HG02970 (cell line): Measurements from ENCODE around the gene APOL1.
A peak's percentile ranks its signal among the peaks of the same experiment; 100 is the strongest.
"Not testable (repeated sequence)": the region's sequence is repeated elsewhere in the genome, so short reads cannot be mapped to it uniquely, and the experiment has no call there.

ENCODE experiments used
- ATAC-seq: cut with Tn5 transposase; IDR thresholded peaks from one replicate; pipeline ENCODE4 v1.9.1; 2021; ENCODE audit warnings: mild to moderate bottlenecking, moderate library complexity, moderate number of reproducible peaks; ENCODE audit not compliant: unreplicated experiment, low FRiP score

APOL1 gene

DNA sequence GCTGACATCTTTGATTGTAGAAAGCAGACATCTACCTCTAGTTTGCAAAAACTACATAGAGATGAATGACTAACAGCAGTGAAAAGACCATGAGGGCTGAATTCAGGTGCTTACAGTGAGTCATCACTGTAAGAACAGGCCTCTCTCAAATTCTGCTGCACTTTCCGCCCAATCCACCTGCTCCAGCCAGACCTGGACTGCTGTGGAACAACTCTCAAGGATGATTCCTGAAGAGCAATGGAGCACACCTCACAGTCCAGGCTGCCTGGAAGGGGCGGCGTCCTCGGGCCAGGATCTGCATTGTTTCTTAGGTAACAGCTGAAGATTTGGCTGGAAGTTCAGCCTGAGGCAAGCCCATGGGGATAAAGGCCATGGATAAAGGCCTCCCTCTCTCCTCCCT is 28.7 kb upstream of the APOL1 start:
- ATAC-seq, result no peak

DNA sequence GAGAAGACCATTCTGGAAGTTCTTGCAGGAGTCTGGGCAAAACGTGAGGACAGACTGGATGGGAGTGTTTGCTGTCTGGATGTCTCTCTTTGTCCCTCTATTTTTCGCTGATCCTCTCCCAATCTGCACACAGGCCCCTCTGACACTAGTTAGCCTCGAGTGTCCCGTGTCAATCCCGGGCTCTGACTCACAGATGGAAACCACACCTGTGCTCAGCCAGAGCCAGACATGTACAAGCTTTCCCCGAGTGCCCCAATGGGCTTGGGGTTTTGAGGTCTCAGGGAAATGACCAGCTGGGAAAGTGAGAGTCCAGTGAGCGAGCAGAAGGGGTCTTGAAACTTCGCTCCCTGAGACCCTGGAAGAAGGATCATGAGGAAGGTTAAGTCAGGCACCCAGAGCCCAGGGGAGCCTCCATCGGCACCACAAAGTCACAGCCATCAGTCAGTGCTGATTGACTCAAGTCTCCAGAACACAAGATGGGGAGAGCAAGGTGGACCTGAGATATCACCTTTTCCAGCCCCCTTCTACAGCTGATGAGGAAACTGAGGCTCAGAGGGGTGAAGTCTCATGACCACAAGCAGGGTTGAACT is 27.5 kb upstream of the APOL1 start:
- no peak for ATAC-seq

DNA sequence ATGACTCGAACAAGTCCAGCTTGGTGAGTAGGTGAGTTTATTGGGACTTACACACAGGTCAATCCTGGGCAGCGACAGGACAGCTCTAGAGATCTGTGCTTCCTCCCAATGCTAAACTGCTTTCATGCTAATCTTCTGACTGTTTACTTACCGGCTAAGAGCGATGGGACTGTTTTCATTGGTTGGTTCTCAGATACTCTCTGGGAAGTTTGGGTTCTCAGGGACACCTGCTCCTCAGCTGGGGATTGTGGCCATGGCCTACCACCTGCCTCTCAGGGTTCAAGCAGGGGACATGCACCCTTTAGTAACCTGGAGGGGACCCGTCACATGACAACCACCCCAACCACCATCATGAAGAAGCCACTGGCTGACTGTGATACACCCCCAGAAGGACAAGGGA is 26.7 kb upstream of the APOL1 start:
- no peak for ATAC-seq

DNA sequence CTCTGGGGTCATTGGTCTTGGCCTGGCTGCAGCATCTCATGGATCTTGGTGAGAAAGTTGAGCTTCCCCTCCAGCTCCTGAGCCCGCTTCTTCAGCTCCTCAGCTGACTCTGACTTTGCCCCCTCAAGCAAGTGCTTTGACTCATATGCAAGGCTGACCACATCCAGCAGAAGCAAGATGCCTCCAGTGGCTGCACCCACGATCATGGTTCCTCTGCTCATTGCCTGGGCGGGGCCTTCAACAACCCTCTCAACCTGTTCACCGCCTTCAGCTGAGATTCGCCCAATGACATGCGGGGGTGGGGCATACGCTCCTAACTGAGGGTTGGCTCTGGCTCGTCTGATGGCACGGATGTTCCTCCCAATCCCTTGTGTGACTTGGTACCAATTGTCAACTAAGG is 25.5 kb upstream of the APOL1 start:
- ATAC-seq, result no peak

DNA sequence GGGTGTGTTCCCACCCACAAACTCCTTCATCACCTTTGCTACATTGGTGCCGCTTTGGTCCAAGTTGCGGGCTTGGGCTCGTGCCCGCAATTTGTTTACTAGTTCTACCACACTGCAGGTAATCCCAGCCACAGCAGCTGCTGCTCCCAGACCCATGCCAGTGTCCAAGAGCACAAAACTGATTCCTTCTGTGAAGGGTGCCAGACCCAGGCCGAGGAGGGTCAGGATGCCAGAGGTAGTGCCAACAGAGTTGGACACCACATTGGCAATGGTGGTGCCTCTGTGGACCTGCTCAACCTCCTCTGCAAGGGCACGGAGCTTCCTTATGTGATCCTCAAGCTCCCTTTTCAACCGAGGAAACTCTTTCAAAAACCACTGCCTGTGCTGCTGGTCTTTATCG is 25.1 kb upstream of the APOL1 start:
- no peak for ATAC-seq

DNA sequence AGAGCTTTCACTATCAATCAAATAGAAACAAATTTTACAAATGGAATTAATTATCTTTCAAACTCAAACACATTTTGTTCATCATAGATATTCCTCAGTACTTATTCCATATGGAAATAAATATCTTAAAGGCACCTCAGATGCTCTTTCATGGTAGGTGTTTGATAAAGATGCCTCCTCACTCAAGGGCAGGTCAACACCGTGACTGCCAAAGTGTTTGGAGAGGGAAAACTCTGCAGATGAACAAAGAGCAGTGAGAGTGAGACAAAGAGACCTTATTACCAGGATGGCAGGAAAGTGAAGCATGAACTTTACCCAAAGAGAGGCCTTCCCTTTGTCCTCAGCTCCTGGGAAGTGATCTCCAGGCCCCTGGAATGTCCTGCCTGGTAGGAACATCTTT is 24.6 kb upstream of the APOL1 start:
- not testable (repeated sequence) for ATAC-seq

DNA sequence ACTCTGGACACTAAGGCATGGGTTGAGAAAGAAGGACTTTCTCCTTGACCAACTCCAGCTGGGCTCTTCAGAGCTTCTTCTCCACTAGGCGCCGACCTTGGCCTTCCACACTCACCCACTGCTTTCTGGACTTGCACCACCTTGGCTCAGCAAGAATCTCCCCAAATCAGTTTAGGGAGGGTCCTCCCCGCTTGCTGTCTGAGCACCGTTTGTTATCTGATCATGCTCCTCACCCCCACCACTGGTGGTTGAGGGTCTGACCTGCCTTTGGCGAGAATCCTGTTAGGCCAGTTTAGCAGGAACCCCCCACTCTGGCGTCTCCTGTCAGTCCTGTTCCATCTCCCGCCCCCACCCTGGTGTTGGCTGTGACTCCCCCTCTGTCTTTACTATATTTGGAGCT is 24.0 kb upstream of the APOL1 start:
- no peak for ATAC-seq

DNA sequence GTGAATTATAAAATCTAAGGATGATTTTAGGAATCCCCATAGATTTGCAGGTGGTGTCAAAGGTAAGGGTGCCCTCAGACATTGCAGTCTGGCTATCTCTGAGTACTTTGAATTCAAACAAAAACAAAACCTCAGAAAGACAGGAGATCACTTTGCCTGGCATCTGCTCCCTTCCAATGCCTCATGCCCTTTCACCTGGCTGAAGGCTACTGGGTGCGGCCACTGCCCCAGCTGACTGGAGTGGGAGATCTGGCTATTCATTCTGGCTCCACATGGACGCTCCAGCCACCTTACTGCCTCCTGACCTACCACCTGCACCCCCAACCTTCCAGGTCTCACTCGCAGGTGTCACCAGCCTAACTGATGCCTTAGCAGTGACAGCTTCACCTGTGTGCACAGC is 23.3 kb upstream of the APOL1 start:
- not testable (repeated sequence) for ATAC-seq

DNA sequence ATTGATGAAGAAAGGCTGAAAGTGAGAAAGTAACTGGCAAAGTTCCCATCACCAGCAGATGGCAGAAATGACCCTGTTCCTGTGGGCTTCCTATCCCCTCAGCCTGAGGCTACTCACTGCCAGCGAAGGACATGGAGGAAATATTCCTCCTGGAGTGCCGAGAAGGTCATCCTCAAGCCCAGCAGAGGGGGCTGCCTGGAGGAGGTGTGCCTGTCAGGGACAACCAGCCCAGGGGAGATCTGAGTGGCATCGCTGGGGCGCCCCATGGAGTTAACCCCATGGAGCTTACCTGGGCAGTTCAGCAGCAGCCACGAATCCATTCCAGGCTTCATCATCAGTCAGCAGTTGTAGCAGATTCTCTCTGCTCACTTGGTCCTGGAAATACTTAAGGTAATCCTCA is 21.9 kb upstream of the APOL1 start:
- not testable (repeated sequence) for ATAC-seq

DNA sequence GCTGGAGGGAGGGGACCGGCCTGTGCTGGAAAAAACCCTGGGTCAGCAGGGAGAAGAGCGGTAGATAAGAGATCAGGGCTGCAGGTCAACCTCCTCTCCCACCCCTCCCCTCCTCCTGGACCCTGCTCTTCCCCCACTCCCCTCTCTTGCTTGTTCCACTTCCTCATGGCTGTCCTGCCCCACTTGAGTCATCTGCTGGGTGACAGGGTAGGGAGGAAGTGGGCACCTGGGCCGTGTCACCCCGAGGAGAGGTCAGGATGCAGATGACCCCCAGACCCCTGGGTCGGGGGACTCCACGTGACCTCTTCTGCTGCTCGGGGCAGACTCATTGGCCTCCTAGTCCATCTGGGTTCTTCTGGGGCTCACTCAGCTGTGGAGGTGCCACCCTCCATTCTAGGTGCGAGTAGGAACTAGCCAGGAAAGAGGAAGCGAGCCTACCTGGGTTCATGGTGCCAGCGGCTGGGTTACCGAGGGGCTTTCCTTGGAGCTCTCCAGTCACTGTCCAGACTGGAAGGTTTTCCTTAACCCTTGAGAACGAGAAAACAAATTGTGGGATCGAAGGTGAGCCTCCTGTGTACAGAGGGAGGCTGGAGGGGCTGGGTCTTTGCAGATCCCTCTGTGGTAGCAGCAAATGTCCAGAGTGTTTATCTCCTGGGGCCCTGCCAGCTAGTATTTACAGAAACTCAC is 20.1 kb upstream of the APOL1 start:
- no peak for ATAC-seq

DNA sequence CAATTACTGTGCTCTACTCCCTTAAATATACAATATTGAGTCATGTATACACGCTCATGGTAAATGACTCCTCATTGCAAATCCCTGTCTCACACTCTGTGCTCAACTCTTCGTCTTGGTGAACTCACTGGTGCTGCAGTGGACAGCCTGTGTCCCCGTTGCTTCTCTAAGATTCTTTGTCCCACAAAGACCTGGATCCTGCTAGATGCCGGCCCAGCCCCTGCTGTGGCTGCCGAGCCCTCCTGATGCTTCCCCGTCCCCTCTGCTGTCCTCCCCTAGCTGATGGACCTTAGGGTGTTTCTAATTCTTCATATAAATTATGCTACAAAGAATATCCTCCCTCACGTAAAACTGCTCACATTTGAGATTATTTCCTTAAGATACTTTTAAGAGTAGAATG is 19.1 kb upstream of the APOL1 start:
- no peak for ATAC-seq

DNA sequence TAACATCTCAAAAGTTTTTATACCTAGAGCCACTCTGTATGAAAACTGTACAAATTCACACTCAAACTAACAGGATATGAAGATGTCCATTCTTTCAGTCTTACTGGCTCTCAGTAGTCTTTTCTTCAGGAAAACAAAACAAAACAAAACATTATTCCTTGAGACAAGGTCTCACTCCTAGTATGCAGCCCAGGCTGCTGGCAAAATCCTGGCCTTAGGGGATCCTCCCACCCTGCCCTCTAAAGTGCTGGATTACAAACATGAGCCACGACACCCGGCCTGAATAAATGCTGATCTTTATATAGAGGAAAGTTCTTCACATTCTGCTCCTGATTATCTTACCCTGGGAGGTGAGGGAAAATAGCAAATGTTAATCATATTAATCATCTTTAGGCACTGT is 18.7 kb upstream of the APOL1 start:
- ATAC-seq, result no peak

DNA sequence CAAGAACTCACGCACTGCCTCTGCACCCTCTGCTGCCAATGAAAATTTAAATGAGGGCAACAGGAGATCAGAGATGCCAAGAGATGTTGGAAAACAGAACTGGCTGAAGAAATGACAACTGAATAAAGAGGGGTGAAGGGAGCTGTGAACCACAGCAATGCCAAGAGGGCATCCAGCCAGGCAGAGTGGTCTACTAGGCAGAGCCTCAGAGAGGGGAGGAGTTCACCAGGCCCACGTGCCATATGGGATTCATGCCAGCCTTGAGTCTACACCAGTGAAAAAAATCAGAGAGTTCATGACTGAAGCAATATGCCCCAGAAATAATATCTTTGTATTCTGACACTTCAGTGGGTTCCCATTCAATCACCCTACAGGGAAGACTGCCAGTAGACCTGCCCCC is 18.0 kb upstream of the APOL1 start:
- ATAC-seq, result no peak

DNA sequence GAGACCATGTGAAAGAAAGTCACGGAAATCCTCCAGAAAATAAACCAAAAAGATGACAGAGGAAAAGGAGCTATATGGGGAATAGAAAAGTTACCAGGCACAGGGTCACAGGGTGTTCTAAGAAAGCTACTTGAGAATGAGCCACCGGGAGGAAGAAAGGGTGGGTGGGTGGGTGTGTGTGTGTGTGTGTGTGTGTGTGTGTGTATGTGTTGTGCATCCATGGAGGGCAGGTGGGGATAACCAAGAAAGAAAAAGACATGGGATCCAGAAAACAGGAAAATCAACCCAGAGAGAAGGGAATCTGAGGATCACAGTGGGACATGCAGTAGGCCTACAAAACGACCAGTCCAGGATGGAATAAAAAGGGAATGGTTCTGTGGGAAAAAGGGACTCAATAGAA is 17.3 kb upstream of the APOL1 start:
- no peak for ATAC-seq

DNA sequence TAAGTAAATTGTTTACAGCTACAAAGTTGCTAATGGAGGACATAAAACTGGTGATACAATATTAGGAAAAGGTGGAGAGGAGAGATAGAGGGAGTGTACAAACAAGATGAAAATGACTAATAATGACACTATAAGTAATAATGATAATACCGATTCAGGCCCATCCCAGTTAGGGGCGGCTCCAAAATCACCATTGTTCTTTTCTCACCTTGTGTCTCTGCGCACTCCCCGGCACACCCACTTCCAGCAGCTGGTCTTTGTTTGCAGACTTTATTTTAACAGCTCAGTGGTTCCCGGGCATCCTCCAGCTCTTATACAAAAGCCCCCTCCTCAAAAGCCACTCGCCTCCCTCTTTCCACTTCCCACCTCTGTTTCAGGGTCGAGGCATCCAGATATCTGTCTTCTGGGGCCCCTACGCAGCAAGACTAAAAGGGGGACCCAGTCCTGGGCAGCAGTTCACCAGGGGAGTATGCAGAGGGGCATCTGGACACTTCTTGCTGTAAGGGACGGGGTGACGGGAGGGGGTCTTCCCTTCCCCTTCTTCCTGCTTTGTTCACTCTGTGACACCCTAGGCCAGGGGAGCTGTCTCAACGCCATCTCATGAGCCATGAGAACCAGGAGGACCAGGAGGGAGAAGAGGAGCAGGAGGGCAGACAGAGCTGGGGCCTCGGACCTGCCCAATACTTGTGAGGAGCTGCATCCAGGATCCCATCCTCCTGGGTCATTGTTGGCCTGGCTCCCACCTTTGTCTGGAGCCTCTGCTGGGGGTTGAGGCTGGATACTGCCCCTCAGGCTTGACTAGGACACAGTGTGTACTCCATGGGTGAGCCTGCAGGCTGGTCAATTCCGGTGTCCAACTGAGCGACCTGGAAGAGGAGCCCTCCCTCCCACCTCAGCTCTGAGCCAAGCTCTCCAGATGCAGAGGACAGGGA is 16.3 kb upstream of the APOL1 start:
- ATAC-seq, result no peak

DNA sequence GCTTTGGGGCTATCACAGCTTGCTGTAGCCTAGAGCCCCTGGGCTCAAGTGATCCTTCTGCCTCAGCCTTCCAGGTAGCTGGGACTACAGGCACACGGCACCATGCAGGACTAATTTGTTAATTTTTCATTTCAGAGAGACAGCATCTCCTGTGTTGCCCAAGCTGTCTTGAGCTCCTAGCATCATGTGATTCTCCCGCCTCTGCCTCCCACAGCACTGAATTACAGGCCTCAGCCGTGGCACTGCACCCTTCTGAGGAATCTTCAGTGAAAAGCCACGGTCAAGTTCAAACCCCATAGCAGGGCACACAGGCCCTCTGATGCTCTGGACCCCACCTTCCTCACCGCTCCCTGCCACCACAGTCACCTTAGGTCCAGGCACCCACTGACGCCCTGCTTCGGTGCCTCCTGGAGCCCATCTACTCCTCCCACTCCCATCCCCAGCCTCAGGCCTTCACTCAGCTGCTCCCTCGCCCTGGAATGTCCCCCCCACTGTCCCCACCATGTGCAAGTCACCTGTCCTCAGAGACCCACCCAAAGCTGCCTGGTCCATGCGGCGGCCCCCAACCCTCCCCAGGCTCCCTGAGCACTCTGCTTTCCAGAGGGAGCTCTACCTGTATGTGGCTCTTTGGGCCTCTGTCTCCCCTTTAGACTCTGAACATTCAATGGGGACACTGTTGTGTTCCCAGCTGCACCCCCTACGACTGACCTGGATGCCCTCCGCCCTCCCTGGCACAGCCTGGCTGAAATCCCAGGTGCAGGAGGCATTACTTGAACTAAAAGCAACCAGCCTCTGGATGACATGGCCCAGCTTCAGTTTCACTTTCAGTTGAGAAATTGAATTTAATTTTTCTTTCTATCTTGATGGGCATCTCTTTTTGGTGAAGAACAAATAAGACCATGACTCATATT is 15.2 kb upstream of the APOL1 start:
- ATAC-seq, result no peak

DNA sequence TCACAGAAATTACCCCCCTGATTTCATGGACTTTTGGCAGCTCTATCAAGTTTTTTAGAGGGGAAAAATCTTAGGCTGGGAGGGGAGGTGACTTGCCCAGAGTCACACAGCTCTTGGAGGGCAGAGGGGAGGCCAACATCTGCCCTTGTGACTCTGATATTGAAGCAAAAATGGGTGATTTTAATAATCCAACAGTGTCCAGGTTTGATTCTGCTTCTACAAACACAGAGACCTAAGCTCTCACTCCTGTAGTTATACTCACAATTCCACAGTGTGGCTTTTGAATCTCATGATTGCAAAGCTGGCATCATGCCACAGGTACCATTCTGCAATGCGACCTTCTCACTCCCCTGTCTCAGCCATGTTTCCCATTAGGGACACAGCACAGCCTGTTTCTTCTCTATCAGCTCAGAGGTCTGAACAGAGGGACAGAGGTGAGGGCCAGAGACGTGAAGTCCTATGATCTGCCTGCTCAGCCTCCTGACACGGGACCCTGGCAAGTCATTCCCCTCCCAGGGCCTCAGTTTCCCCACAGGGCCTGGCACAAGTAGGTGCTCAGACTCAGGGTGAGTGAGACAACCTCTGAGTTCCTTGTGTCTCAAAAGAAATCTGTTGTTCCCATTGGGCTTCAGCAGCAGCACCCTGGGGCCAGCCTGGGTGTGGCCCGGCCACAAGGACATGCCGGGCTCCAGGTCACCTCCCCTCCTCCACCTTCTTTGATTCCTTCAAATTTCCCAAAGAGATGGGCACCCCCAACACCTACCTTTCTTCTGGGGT is 14.4 kb upstream of the APOL1 start:
- ATAC-seq, result no peak

DNA sequence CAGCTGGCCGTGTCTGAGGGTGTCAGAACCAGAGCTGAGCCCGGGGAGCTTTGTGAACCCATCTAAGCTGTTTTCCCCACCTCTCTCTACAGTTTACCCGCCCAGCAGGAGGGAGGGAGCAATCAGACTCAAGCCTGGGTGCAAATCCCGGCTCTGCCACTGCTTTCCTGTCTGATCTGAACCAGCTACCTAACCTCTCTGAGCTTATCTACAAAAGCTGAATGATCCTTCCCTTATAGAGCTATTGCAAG is 13.9 kb upstream of the APOL1 start:
- ATAC-seq, result no peak

DNA sequence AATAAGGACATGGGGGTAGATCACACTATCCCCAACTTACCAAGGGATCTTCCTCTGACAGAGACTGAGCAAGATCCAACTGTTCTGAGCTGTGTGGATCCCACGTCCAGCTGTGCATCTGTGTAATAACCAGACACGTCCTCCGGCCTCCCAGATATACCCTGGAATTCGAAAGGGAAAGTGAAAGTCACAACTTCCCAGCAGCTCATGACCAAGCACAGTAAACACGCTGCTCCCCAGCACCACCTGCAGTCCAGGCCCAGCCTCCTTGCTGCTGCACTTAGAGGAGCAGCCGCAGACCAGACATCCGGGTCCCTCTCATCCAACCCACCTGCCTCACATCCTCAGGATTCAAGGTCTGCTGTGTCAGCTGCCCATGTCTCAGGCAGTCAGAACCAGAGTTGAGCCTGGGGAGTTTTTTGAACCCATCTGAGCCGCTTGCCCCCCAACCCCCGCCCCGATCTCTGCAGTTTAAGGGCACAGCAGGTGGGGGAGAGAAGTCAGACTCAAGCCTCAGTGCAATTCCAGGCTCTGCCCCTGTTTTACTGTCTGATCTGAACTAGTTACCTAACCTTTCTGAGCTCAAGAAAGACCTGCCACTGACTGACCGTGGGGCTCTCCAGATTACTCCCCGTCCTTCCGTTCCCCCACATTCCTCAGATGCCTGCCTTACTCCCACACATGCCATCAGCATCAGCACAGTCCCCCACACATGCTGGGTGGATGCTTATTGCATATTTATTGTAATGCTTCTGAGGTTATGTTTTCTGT is 13.3 kb upstream of the APOL1 start, which contains the start of gene APOL2:
Gene APOL2 (minus strand): TSS at position 127 of the 771 bp plus-strand sequence. CDS start 6,365 bp downstream, outside the sequence.
- peak; percentile 73 for ATAC-seq
